NCI-H1436 treated with DMSO at 0.1 percent for 48 hours (cell line): ENCODE data around the gene ZNF469.

Experiments
- DNase-seq: peaks from one replicate; lab custom pipeline; 2025; lab: John Stamatoyannopoulos, UW

Gene ZNF469

GRCh38 chr16:88382491-88383400, at the start of gene ZNF469:
Gene ZNF469 (plus strand): TSS chr16:88382959. CDS start chr16:88427471, 44,512 bp downstream.
- no peak for DNase-seq

- DNase-seq, result no peak
Measured at GRCh38 chr16:88333848-88334777, 48.6 kb upstream of the ZNF469 start.

- no peak for DNase-seq
Measured at GRCh38 chr16:88334778-88335720, 47.7 kb upstream of the ZNF469 start.

GRCh38 chr16:88337021-88337420, 45.7 kb upstream of the ZNF469 start:
- no peak for DNase-seq

GRCh38 chr16:88337538-88337937, 45.2 kb upstream of the ZNF469 start:
- no peak for DNase-seq

- no peak for DNase-seq
Measured at GRCh38 chr16:88338111-88338510, 44.6 kb upstream of the ZNF469 start.

- DNase-seq, result no peak
Measured at GRCh38 chr16:88338896-88339295, 43.9 kb upstream of the ZNF469 start.

GRCh38 chr16:88339930-88340754, 42.6 kb upstream of the ZNF469 start:
- no peak for DNase-seq

- no peak for DNase-seq
Measured at GRCh38 chr16:88340755-88341150, 42.0 kb upstream of the ZNF469 start.

- DNase-seq, result no peak
Measured at GRCh38 chr16:88341551-88342290, 41.0 kb upstream of the ZNF469 start.

- no peak for DNase-seq
Measured at GRCh38 chr16:88342491-88342890, 40.3 kb upstream of the ZNF469 start.

- no peak for DNase-seq
Measured at GRCh38 chr16:88343271-88343791, 39.4 kb upstream of the ZNF469 start.

GRCh38 chr16:88344411-88345030, 38.2 kb upstream of the ZNF469 start:
- no peak for DNase-seq

GRCh38 chr16:88345031-88345720, 37.6 kb upstream of the ZNF469 start:
- DNase-seq, result no peak

GRCh38 chr16:88345721-88346560, 36.8 kb upstream of the ZNF469 start:
- no peak for DNase-seq

GRCh38 chr16:88346680-88347505, 35.9 kb upstream of the ZNF469 start:
- no peak for DNase-seq
